Thyroid gland (tissue), 4 donors: Measurements from ENCODE around the gene TMPRSS13. TPM values are rescaled to one million over a fixed set of nuclear protein-coding genes. Genes with fewer than 3 reads are reported as not detected.

Source experiments
- DNase-seq, 2 donors: peaks; one replicate each; pipeline ENCODE4 v3.0.0-alpha.2; 2019
- H3K27ac ChIP-seq, 3 donors: fragments of 200-600 bp; sonication (generic); 1 replicate in 2 of 3; 2 replicates in 1 of 3; pipeline ENCODE4 v1.5.1; 2016 to 2019; ENCODE audit warnings: mild to moderate bottlenecking in 1 of 3, moderate library complexity in 1 of 3
- H3K27me3 ChIP-seq: fragments of 200-600 bp; sonication (generic); one replicate; pipeline ENCODE4 v1.5.1; 2019
- H3K36me3 ChIP-seq, 2 donors: fragments of 200-600 bp; sonication (generic); one replicate each; pipeline ENCODE4 v1.5.1; 2016 to 2019
- H3K4me1 ChIP-seq, 2 donors: fragments of 200-600 bp; sonication (generic); one replicate each; pipeline ENCODE4 v1.5.1; 2017 to 2019
- H3K4me3 ChIP-seq, 3 donors: fragments of 200-600 bp; sonication (generic); replicated peaks in 1 of 3; 1 replicate in 2 of 3; 2 replicates in 1 of 3; pipeline ENCODE4 v1.5.1; 2016; ENCODE audit warnings: mild to moderate bottlenecking in 1 of 3
- H3K9me3 ChIP-seq: fragments of 200-600 bp; sonication (generic); one replicate; pipeline ENCODE4 v1.5.1; 2017
- POLR2A ChIP-seq, 2 donors: fragments of 450-650 bp; IDR thresholded peaks; one replicate each; pipeline ENCODE4 v1.6.1; 2017; ENCODE audit warnings: antibody characterized with exemption in 2 of 2, mild to moderate bottlenecking in 2 of 2, moderate library complexity in 1 of 2
- WGBS, 2 donors: methylation state at CpG; one replicate each; pipeline ENCODE4 v1.1.5; 2017; 5-methylcytosine and 5-hydroxymethylcytosine counted together
- intact Hi-C: fragments of 100-400 bp; cut with DNase I; formaldehyde crosslinking; loops from one replicate; pipeline ENCODE4 v1.15.1; 2023
- total RNA-seq, 4 donors: library from RNA; depleted of rRNA; stranded (reverse); fragments of >200 nt; gene quantifications; one replicate each; pipeline ENCODE4 v1.2.3, GENCODE V29; 2016
- TF ChIP-seq, protein P1 (sequence below), 6 experiments: fragments of 200-600 bp in 3 of 6; fragments of 450-650 bp in 3 of 6; sonication (generic) in 3 of 6; IDR thresholded peaks; one replicate each; pipeline ENCODE4 v1.5.1; 2016 to 2019; ENCODE audit warnings: antibody characterized with exemption in 6 of 6, mild to moderate bottlenecking in 2 of 6, inconsistent platforms in 1 of 6, moderate library complexity in 1 of 6

Gene TMPRSS13
- total RNA-seq, 4 donors from 2014 or later: 8.5 to 24.3 (median 13.0) TPM

DNA sequence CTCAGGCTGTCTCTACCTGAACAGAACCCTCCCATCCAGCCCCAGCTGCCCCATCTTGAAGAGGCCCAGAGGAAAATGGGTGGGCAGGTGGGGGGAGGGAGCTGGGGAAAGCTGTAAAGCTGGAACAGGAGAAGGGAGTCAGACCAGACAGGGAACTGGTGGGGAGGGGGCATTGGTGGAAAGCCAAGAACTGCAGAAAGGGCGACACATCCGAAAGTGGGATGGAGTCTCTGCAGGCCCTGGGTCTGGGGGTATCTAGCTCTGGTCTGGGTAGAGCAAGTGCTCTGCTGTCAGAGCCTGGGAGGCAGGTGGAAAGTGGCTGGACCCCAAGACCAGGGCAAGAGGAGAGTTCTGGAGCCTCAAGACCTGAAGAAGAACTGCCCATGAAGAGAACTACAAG is 7.7 kb downstream of the TMPRSS13 start:
- Histone ChIP-seq H3K4me3 (no peak overlapping the region), H3K9me3 (no peaks in the 10 kb centered on the region), H3K27ac (no peak overlapping the region), H3K27me3 (no peaks in the 10 kb centered on the region), H3K36me3 (no peaks in the 10 kb centered on the region), H3K4me1 (peaks cover 5 to 28% of the 10 kb centered on the region in 2 donors)
- no peak for DNase-seq
- intact Hi-C loops: no loop called here
- no peak for TF ChIP-seq POLR2A (IDR thresholded peaks at IDR 0.05)
- TF ChIP-seq, protein P1, sequence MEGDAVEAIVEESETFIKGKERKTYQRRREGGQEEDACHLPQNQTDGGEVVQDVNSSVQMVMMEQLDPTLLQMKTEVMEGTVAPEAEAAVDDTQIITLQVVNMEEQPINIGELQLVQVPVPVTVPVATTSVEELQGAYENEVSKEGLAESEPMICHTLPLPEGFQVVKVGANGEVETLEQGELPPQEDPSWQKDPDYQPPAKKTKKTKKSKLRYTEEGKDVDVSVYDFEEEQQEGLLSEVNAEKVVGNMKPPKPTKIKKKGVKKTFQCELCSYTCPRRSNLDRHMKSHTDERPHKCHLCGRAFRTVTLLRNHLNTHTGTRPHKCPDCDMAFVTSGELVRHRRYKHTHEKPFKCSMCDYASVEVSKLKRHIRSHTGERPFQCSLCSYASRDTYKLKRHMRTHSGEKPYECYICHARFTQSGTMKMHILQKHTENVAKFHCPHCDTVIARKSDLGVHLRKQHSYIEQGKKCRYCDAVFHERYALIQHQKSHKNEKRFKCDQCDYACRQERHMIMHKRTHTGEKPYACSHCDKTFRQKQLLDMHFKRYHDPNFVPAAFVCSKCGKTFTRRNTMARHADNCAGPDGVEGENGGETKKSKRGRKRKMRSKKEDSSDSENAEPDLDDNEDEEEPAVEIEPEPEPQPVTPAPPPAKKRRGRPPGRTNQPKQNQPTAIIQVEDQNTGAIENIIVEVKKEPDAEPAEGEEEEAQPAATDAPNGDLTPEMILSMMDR (IDR thresholded peaks at IDR 0.05): no peak
- 97 to 98% methylated on average over 2 of the region's 2 CpGs for WGBS, 2 donors

DNA sequence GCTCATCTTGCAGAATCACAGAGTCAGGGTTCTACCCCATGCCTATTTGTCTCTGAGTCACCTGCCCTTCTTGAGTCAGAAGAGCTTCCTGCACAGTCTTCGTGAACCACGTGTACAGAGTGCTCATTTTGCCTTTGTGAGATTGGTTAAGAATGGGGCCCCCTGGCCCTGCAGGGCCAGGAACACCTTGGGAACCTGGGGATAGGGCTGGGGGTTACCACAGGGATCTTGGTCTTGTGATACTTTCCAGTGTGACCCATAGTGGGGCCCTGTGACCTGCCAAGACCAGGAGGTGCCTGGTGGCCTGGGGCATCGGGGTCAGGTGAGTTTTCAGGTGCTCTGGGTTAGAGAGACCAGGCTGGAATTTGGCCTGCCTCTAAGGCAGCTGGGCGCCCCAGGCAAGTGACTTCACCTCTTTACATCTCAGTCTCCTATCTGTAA is 9.4 kb downstream of the TMPRSS13 start:
- no peak for TF ChIP-seq POLR2A (IDR thresholded peaks at IDR 0.05)
- TF ChIP-seq, protein P1 (IDR thresholded peaks at IDR 0.05): no peak
- Histone ChIP-seq H3K27ac (peak overlapping the region in 2 of 3 donors; percentile 6 to 58), H3K27me3 (no peaks in the 10 kb centered on the region), H3K4me3 (no peak overlapping the region), H3K9me3 (no peaks in the 10 kb centered on the region), H3K36me3 (no peaks in the 10 kb centered on the region), H3K4me1 (peaks cover 5 to 15% of the 10 kb centered on the region in 2 donors)
- no peak for DNase-seq
- intact Hi-C loops: no loop called here
- 84 to 94% methylated on average over 4 of the region's 4 CpGs for WGBS, 2 donors

DNA sequence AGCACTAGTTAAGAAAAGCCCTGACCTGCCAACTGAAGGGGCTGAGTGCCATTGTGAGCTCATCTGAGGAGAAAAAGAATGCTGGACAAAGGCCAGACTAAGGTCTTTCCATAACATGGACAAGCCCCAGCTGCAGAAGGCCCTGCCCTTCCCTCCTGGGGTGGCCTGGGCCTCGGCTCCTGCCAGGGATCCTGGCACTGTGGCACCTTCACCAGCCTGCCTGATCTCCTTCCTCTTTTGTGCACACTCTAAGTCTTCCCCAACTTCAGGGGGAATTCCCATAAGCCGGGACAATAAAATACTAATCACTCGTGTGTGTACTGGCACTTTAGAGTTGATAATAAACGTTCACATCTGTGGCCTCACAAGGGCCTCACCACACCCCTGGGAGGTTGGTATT is 9.9 kb downstream of the TMPRSS13 start:
- Histone ChIP-seq H3K9me3 (no peaks in the 10 kb centered on the region), H3K4me3 (no peak overlapping the region), H3K36me3 (no peaks in the 10 kb centered on the region), H3K27me3 (no peaks in the 10 kb centered on the region), H3K27ac (peak overlapping the region in 2 of 3 donors; percentile 28 to 58), H3K4me1 (peaks cover 5 to 15% of the 10 kb centered on the region in 2 donors)
- TF ChIP-seq POLR2A (IDR thresholded peaks at IDR 0.05): no peak
- DNase-seq: peak; percentile 87 to 89
- 11 to 19% methylated on average over 3 to 4 of the region's 4 CpGs for WGBS, 2 donors
- intact Hi-C loops: no loop called here

DNA sequence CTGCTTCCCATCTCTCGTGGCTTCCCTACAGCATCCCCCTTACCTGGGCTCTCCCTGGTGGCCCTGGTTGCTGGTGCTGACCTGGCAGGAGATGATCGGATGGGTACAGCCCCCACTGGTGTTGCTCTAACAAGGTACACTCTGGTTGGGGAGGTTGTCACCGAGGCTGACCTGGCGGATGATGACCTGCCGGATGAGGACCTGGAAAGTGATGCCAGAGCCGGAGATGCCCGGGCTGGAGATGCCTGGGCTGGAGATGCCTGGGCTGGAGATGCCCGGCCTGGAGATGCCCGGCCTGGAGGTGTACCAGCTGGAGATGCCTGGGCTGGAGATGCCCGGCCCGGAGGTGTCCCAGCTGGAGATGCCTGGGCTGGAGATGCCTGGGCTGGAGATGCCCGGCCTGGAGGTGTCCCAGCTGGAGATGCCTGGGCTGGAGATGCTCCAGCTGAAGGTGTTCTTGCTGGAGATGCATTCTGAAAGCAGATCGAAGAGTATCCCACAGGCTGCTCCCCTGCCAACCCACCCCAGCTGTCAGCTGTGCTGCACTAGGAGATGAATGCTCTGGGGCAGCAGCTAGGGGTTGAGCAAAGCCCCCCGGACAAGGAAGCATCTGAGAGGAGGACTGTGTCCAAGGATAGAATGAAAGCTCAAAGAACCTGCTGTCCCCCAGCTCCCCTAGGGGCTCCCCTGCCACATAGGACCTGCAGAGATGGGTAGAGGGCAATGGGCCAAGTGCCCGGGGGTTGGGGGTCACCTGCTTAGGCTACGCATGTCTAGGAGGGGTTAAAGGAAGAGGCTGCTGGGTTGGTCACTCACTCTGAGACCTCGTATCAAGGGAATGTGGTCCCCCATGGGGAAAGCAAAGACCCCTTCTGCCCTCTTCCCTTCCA is 10.6 kb downstream of the TMPRSS13 start:
- intact Hi-C loops: no loop called here
- no peaks in the 10 kb centered on the region for H3K36me3 ChIP-seq
- no peak for DNase-seq
- 86 to 87% methylated on average over 13 to 15 of the region's 17 CpGs for WGBS, 2 donors
- H3K4me1 ChIP-seq: peaks cover 5 to 15% of the 10 kb centered on the region in 2 donors
- H3K4me3 ChIP-seq: no peak overlapping the region
- H3K9me3 ChIP-seq: no peaks in the 10 kb centered on the region
- TF ChIP-seq POLR2A (IDR thresholded peaks at IDR 0.05): no peak
- TF ChIP-seq, protein P1 (IDR thresholded peaks at IDR 0.05): no peak
- H3K27me3 ChIP-seq: no peaks in the 10 kb centered on the region
- peak overlapping the region in 2 of 3 donors; percentile 28 to 58 for H3K27ac ChIP-seq

DNA sequence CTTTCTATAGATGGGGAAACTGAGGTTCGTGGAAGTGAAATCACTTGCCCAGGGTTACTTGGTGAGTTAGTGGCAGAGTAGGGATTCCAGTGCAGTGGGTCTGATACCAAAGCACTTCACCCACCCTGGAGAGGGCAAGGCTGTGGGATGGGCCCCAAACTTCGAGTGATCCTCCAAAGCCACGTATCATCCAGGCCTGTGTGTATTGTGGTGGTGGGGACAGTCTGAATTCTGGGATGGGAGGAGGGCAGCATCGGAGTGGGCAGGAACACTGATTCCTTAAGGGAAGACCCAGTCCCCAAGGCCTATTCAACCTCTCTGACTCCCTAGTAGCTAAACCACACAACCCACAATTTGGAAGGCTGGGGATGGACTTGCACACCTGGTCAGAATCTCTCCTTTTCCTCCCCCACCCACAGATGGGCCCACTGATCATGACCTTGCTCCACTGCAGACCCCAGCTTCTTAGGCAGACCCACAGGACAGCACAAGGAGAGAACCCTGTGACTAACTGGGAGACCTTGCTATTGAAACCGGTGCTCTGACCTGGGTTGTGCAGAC is 11.5 kb downstream of the TMPRSS13 start:
- Histone ChIP-seq H3K36me3 (no peaks in the 10 kb centered on the region), H3K9me3 (no peaks in the 10 kb centered on the region), H3K27ac (no peak overlapping the region), H3K27me3 (no peaks in the 10 kb centered on the region), H3K4me3 (no peak overlapping the region), H3K4me1 (peaks cover 5 to 15% of the 10 kb centered on the region in 2 donors)
- TF ChIP-seq POLR2A (IDR thresholded peaks at IDR 0.05): no peak
- TF ChIP-seq, protein P1 (IDR thresholded peaks at IDR 0.05): no peak
- intact Hi-C loops: no loop called here
- WGBS, 2 donors: 98% methylated on average over 5 of the region's 5 CpGs
- DNase-seq: no peak
